Stimulated activated CD4-positive, alpha-beta T cell treated with anti-CD3 and anti-CD28 coated beads, Interleukin-4, amount 100 ng/mL, for 48 hours (primary cell): ENCODE results near the gene BICC1.

Experiments
- DNase-seq, 2 donors: peaks; one replicate each; pipeline ENCODE4 v3.0.0-alpha.2; 2020; ENCODE audit warnings: low read depth in 2 of 2

BICC1 gene

GRCh38 chr10:58512491-58513187 lies at the start of gene BICC1:
TSS of gene BICC1 (plus strand) at chr10:58512872. CDS start at chr10:58513144, 272 bp downstream.
- no peak for DNase-seq

- DNase-seq = no peak
Observed at GRCh38 chr10:58464956-58465355, 47.7 kb upstream of the BICC1 start.

- DNase-seq = no peak
Observed at GRCh38 chr10:58465629-58466028, 47.0 kb upstream of the BICC1 start.

GRCh38 chr10:58467931-58468635 lies 44.6 kb upstream of the BICC1 start:
- DNase-seq = no peak

- DNase-seq = no peak
Observed at GRCh38 chr10:58473976-58474375, 38.7 kb upstream of the BICC1 start.

- DNase-seq = no peak
Observed at GRCh38 chr10:58475322-58476277, 37.1 kb upstream of the BICC1 start.

GRCh38 chr10:58477122-58477521 lies 35.5 kb upstream of the BICC1 start:
- no peak for DNase-seq

- no peak for DNase-seq
Observed at GRCh38 chr10:58477902-58478301, 34.8 kb upstream of the BICC1 start.

GRCh38 chr10:58479045-58479444 lies 33.6 kb upstream of the BICC1 start:
- DNase-seq = no peak

- no peak for DNase-seq
Observed at GRCh38 chr10:58480321-58480720, 32.4 kb upstream of the BICC1 start.

GRCh38 chr10:58481569-58482109 lies 31.0 kb upstream of the BICC1 start:
- DNase-seq = no peak

GRCh38 chr10:58486821-58487220 lies 25.9 kb upstream of the BICC1 start:
- no peak for DNase-seq

- no peak for DNase-seq
Observed at GRCh38 chr10:58488921-58489320, 23.8 kb upstream of the BICC1 start.

GRCh38 chr10:58502956-58503355 lies 9.7 kb upstream of the BICC1 start:
- no peak for DNase-seq

- no peak for DNase-seq
Observed at GRCh38 chr10:58508316-58508715, 4.4 kb upstream of the BICC1 start.

GRCh38 chr10:58511765-58512490 lies 744 bp upstream of the BICC1 start:
- no peak for DNase-seq

GRCh38 chr10:58513188-58514110 lies 777 bp downstream of the BICC1 start:
- DNase-seq = no peak

- no peak for DNase-seq
Observed at GRCh38 chr10:58514111-58514770, 1.6 kb downstream of the BICC1 start.

- no peak for DNase-seq
Observed at GRCh38 chr10:58515291-58515941, 2.7 kb downstream of the BICC1 start.
